IMR-90 (cell line): ENCODE measurements around the gene ZNF286A. TPM values are rescaled to one million over a fixed set of nuclear protein-coding genes. Genes with fewer than 3 reads are reported as not detected.

Source experiments
- ATAC-seq: fragments of 200-7000 bp; cut with Tn5 transposase; 2 replicates; pipeline ENCODE4 v1.9.1; 2020; ENCODE audit warnings: low read depth, mild to moderate bottlenecking, moderate library complexity
- BruUV-seq: library from RNA; stranded (reverse); fragments of 400-500 nt; replicated peaks from 2 replicates; lab custom pipeline; 2021; lab: Mats Ljungman, UMichigan
- CTCF ChIA-PET: fragments of 300-600 bp; formaldehyde crosslinking; extraction: SDS; loops from one replicate; lab custom pipeline; 2021; ENCODE audit warnings: antibody characterized with exemption; lab: Yijun Ruan, JAX
- POLR2A ChIA-PET: fragments of 300-600 bp; sonication (Branson Sonifier 250); formaldehyde crosslinking; loops from one replicate; lab custom pipeline; 2022; ENCODE audit warnings: antibody characterized with exemption; ENCODE audit not compliant: unreplicated experiment; lab: Charles Lee
- DNase-seq: peaks from one replicate; pipeline ENCODE4 v3.0.0; 2013
- H2AFZ ChIP-seq: replicated peaks from 2 replicates; pipeline ENCODE3; 2013; ENCODE audit warnings: low read length, mild to moderate bottlenecking; ENCODE audit not compliant: poor library complexity
- H2AK5ac ChIP-seq: 2 replicates; pipeline ENCODE4 v1.6.1; 2013; ENCODE audit warnings: low read depth, low read length, inconsistent platforms
- H2AK9ac ChIP-seq: replicated peaks from 2 replicates; pipeline ENCODE3; 2013; ENCODE audit warnings: mild to moderate bottlenecking, low read depth, low read length, moderate library complexity; ENCODE audit not compliant: poor library complexity
- H2BK120ac ChIP-seq: 2 replicates; pipeline ENCODE4 v1.6.1; 2013; ENCODE audit warnings: low read depth, low read length, inconsistent platforms
- H2BK15ac ChIP-seq: 3 replicates; pipeline ENCODE4 v1.6.1; 2013; ENCODE audit warnings: low read depth, low read length, inconsistent platforms
- H2BK20ac ChIP-seq: 2 replicates; pipeline ENCODE4 v1.6.1; 2013; ENCODE audit warnings: low read depth, mild to moderate bottlenecking, inconsistent platforms, low read length, moderate library complexity
- H2BK5ac ChIP-seq: 2 replicates; pipeline ENCODE4 v1.6.1; 2013; ENCODE audit warnings: mild to moderate bottlenecking, low read depth, low read length, inconsistent platforms; ENCODE audit not compliant: poor library complexity, severe bottlenecking
- H3K14ac ChIP-seq: replicated peaks from 2 replicates; pipeline ENCODE4 v1.6.1; 2013; ENCODE audit warnings: low read depth, low read length, inconsistent platforms
- H3K18ac ChIP-seq: 2 replicates; pipeline ENCODE4 v1.6.1; 2013; ENCODE audit warnings: low read depth, low read length, control low read depth
- H3K23ac ChIP-seq: 2 replicates; pipeline ENCODE4 v1.6.1; 2013; ENCODE audit warnings: low read depth, low read length, inconsistent platforms
- H3K27ac ChIP-seq: 2 replicates; pipeline ENCODE4 v1.5.1; 2013; ENCODE audit warnings: mild to moderate bottlenecking, control low read depth, low read length; ENCODE audit not compliant: insufficient read depth
- H3K27me3 ChIP-seq: 2 replicates; pipeline ENCODE4 v1.6.1; 2013; ENCODE audit warnings: low read length; ENCODE audit not compliant: control insufficient read depth, insufficient read depth
- H3K36me3 ChIP-seq: 2 replicates; pipeline ENCODE4 v1.6.1; 2013; ENCODE audit warnings: low read length, mixed read lengths; ENCODE audit not compliant: control insufficient read depth, insufficient read depth
- H3K4ac ChIP-seq: 2 replicates; pipeline ENCODE4 v1.6.1; 2013; ENCODE audit warnings: low read depth, low read length, inconsistent platforms
- H3K4me1 ChIP-seq: 2 replicates; pipeline ENCODE4 v1.6.1; 2013; ENCODE audit warnings: low read length, mixed read lengths; ENCODE audit not compliant: control insufficient read depth, insufficient read depth
- H3K4me2 ChIP-seq: 2 replicates; pipeline ENCODE4 v1.6.1; 2013; ENCODE audit warnings: low read depth, mild to moderate bottlenecking, control low read depth, low read length, moderate library complexity
- H3K4me3 ChIP-seq: 2 replicates; pipeline ENCODE4 v1.5.1; 2013; ENCODE audit warnings: low read depth, mild to moderate bottlenecking, control low read depth, low read length, moderate library complexity; ENCODE audit not compliant: insufficient read depth
- H3K56ac ChIP-seq: 2 replicates; pipeline ENCODE4 v1.6.1; 2013; ENCODE audit warnings: low read length, inconsistent platforms; ENCODE audit not compliant: insufficient read depth; ENCODE audit errors: extremely low read depth
- H3K79me1 ChIP-seq, 2 experiments: 2 replicates each; pipeline ENCODE4 v1.6.1; 2013; ENCODE audit warnings: low read length in 2 of 2, inconsistent platforms in 1 of 2, low read depth in 1 of 2
- H3K9ac ChIP-seq: 2 replicates; pipeline ENCODE4 v1.6.1; 2013; ENCODE audit warnings: low read depth, low read length, control low read depth
- H3K9me1 ChIP-seq: 2 replicates; pipeline ENCODE4 v1.6.1; 2013; ENCODE audit warnings: low read length, inconsistent platforms; ENCODE audit not compliant: insufficient read depth
- H3K9me3 ChIP-seq: 2 replicates; pipeline ENCODE4 v1.6.1; 2013; ENCODE audit warnings: low read length; ENCODE audit not compliant: control insufficient read depth, insufficient read depth
- H4K20me1 ChIP-seq: 2 replicates; pipeline ENCODE4 v1.6.1; 2013; ENCODE audit warnings: low read length, inconsistent platforms; ENCODE audit not compliant: insufficient read depth
- H4K5ac ChIP-seq: 2 replicates; pipeline ENCODE4 v1.6.1; 2013; ENCODE audit warnings: mild to moderate bottlenecking, low read depth, low read length, control low read depth
- H4K8ac ChIP-seq, 2 experiments: 2 replicates each; pipeline ENCODE4 v1.6.1; 2013; ENCODE audit warnings: low read depth in 2 of 2, low read length in 2 of 2, control low read depth in 1 of 2, inconsistent platforms in 1 of 2
- H4K91ac ChIP-seq: 2 replicates; pipeline ENCODE4 v1.6.1; 2013; ENCODE audit warnings: low read depth, low read length, inconsistent platforms; ENCODE audit not compliant: insufficient read depth
- BHLHE40 ChIP-seq: fragments of 150-350 bp; IDR thresholded peaks from 2 replicates; pipeline ENCODE4 v1.6.1; 2016; ENCODE audit warnings: mild to moderate bottlenecking, low read depth, low read length
- CHD1 ChIP-seq: IDR thresholded peaks from 2 replicates; pipeline ENCODE4 v1.6.1; 2012; ENCODE audit warnings: low read depth, low read length, improper control_type of control experiment
- CTCF ChIP-seq: conservative IDR thresholded peaks from 2 replicates; pipeline ENCODE4 v1.5.1; 2012; ENCODE audit warnings: mild to moderate bottlenecking, low read depth, low read length, improper control_type of control experiment
- ELK1 ChIP-seq: fragments of 150-350 bp; IDR thresholded peaks from 2 replicates; pipeline ENCODE4 v1.6.1; 2016; ENCODE audit warnings: low read depth, mild to moderate bottlenecking, low read length, moderate library complexity, borderline replicate concordance
- SMC3 ChIP-seq: fragments of 150-350 bp; IDR thresholded peaks from 2 replicates; pipeline ENCODE4 v1.6.1; 2016; ENCODE audit warnings: low read depth, mild to moderate bottlenecking, antibody characterized with exemption, low read length, moderate library complexity
- WGBS, 2 experiments: methylation state at CpG; one replicate each; pipeline versions ENCODE4 v1.1.5 to v1.1.7; 2013; ENCODE audit warnings: missing lambda C conversion rate in 2 of 2; ENCODE audit not compliant: insufficient read length in 1 of 2; ENCODE audit errors: extremely low coverage in 2 of 2; 5-methylcytosine and 5-hydroxymethylcytosine counted together
- dilution Hi-C: fragments of 300-500 bp; cut with HindIII; formaldehyde crosslinking; loops from one replicate; pipeline ENCODE4 v1.14.3; 2018; ENCODE audit warnings: low sequenced_read_pairs; ENCODE audit not compliant: unreplicated experiment
- in situ Hi-C: fragments of 300-500 bp; cut with MboI; formaldehyde crosslinking; loops from 3 replicates; pipeline ENCODE4 v1.14.3; 2019; ENCODE audit warnings: low sequenced_read_pairs, inconsistent platforms, mixed read lengths
- intact Hi-C: fragments of 100-400 bp; cut with micrococcal nuclease; formaldehyde crosslinking; loops from 2 replicates; pipeline ENCODE4 v1.10.0; 2022
- polyA plus RNA-seq, 3 experiments: library from polyadenylated mRNA; depleted of rRNA; stranded (reverse); fragments of >200 nt; gene quantifications; 2 replicates each; pipeline ENCODE4 v1.2.3, GENCODE V29; 2012; ENCODE audit warnings: low replicate concordance in 1 of 3
- total RNA-seq: library from RNA; depleted of rRNA; stranded (reverse); fragments of >200 nt; gene quantifications from 2 replicates; pipeline ENCODE4 v1.2.3, GENCODE V29; 2012

Gene ZNF286A
- total and polyA plus RNA-seq, 2 of the 4 experiments (the other 2 are of a cell fraction): 19.8 to 37.6 TPM

GRCh38 chr17:15740570-15741120 is 41.1 kb downstream of the ZNF286A start:
- Histone ChIP-seq H3K4me1 (no peaks in the 10 kb centered on the region; the same call in 1 of the 2 replicates), H4K20me1 (no peaks in the 10 kb centered on the region), H3K18ac (no peak overlapping the region), H3K4ac (no peak overlapping the region), H4K5ac (no peak overlapping the region), H3K4me2 (no peak overlapping the region), H2AK9ac (no peak overlapping the region), H3K14ac (no peak overlapping the region), H3K36me3 (no peaks in the 10 kb centered on the region), H2AFZ (peak overlapping the region; percentile 11), H3K79me1 (no peaks in the 10 kb centered on the region), H3K4me3 (no peak overlapping the region), H3K27ac (no peak overlapping the region), H4K8ac (no peak overlapping the region), H3K27me3 (peaks cover 11% of the 10 kb centered on the region; the same call in 1 of the 2 replicates), H3K9me1 (no peaks in the 10 kb centered on the region), H2BK20ac (no peak overlapping the region), H2AK5ac (no peak overlapping the region), H4K91ac (no peak overlapping the region), H3K56ac (no peak overlapping the region), H3K9ac (no peak overlapping the region), H2BK120ac (no peak overlapping the region), H2BK15ac (no peak overlapping the region), H3K23ac (no peak overlapping the region), H3K9me3 (no peaks in the 10 kb centered on the region), H2BK5ac (no peak overlapping the region)
- in situ Hi-C loops: no loop called here
- no peak for TF ChIP-seq ELK1
- no peak for TF ChIP-seq CTCF
- TF ChIP-seq CHD1: no peak
- no peak for TF ChIP-seq SMC3
- no peak for TF ChIP-seq BHLHE40
- intact Hi-C loops: no loop called here
- DNase-seq (no peak), ATAC-seq (no peak)
- ChIA-PET POLR2A (no interaction called here), CTCF (no interaction called here)
- BruUV-seq: no TSS peak
- dilution Hi-C loops: no loop called here
- 92% methylated on average over 5 of the region's 7 CpGs; no CpG with 5 or more reads in 1 of the 2 experiments for WGBS, 2 experiments
